HG03442 (cell line): ENCODE data around the gene UPF3A.
"Not testable (repeated sequence)": the region's sequence is repeated elsewhere in the genome, so short reads cannot be mapped to it uniquely, and the experiment has no call there.

ENCODE experiments used
- ATAC-seq: cut with Tn5 transposase; IDR thresholded peaks from one replicate; pipeline ENCODE4 v1.9.1; 2021; ENCODE audit warnings: mild to moderate bottlenecking, moderate library complexity; ENCODE audit not compliant: unreplicated experiment

UPF3A gene

DNA sequence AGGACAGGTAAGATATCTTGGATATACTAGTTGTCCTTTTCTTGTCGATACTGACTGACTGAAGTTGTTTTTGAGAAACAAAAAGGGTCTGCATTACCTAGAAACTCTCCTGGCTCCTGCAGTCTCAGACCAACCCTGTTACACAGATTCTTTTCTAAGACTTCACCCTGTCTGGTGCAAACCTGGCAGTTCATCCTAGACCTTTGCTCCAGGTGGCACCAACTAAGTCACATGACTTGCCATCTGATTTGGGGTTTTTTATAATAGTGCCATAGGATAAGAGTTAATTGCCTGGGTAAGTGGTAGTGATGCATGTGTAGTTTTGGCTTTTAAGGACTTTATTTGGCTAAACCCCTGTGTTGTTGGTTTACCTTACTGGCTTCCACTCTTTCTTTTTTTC is 47.2 kb downstream of the UPF3A start:
- ATAC-seq, result no peak

DNA sequence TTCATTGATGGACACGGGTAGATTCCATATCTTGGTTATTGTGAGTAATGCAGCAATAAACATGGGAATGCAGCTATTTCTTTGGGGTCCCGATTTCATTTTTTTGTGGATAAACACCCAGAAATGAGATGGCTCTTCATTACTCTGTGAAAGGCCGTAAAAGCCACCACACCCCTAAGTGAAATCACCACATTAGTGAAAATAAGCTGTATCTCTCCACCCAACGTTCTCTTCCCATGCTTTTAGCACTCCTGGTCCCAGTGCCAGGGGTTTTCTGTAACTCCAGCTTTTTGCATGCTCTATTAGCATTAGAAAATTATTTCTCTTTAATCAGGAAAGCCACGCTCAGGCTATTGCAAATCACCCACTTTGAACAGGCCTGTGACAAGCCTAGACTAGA is 48.7 kb downstream of the UPF3A start:
- ATAC-seq, result no peak

GRCh38 chr13:114333881-114334280 is 52.5 kb downstream of the UPF3A start:
- not testable (repeated sequence) for ATAC-seq

GRCh38 chr13:114334305-114335053 is 53.1 kb downstream of the UPF3A start:
- no peak for ATAC-seq

DNA sequence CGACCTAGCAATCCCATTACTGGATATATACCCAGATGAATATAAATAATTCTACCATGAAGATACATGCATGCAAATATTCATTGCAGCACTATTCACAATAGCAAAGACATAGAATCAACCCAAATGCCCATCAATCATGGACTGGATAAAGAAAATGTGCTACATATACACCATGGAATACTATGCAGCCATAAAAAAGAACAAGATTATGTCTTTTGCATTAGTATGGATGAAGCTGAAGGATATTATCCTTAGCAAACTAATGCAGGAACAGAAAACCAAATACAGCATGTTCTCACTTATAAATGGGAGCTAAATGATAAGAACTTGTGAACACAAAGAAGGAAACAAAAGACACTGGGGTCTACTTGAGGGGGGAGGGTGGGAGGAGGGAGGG is 55.1 kb downstream of the UPF3A start:
- not testable (repeated sequence) for ATAC-seq

DNA sequence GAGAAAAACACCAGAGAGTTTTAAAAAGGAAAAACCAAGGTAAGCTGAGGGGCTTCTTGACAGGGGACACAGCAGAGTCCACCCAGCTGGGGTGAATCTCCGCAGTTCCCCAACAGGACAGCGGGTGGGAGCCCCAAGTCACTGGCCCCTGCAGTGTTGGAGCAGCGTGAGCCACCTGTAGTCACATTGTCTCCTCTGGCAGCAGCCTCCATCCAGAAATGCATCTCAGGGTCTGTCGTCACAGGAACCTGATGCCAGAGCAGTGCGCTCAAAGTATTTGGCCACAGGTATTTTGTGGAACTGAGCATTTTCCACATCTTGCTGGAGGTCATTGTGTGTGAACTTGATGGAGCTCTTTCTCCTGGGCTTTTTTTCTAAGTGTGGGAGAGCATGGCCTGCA is 57.6 kb downstream of the UPF3A start:
- no peak for ATAC-seq

- ATAC-seq, result no peak
Measured at GRCh38 chr13:114339857-114340534, 58.6 kb downstream of the UPF3A start.

DNA sequence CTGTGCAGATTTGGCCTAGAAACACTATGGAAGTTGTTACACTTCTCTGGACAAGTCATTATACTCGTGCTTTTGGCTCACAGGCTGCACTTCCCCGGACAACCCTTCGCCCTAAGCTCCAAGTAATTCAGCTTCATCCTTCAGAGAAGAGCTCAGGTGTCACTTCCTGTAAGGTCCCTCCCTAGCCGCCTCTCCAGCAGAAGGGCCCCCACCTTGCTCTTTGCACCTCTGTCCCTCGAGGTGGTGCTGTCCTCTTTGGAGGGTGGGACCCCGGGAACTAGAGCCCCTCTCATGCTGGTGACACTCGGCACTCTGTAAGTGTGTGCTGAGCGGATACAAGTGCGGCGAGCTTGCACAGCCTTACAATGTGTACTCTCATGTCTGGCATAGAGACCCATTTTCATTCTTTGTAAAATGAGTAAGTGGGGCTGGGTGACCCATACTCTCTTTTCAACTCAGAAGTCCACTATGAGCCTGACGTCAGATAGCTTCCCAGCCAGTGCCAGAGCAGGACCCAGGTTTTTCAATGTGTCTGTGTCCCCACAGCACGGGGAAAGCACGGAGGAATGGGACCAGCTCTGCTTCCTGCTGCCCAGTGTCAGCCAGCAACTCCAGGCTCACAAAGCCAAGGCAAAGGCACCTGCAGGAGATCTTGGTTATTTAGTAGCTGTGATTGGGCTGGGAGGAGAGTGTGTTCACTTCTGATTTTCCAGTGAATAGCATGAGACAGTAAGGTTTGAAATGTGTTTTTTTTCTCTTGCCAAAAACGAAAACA is 59.8 kb downstream of the UPF3A start:
- ATAC-seq, result no peak

GRCh38 chr13:114347256-114347655 is 65.9 kb downstream of the UPF3A start:
- ATAC-seq, result not testable (repeated sequence)

- not testable (repeated sequence) for ATAC-seq
Measured at GRCh38 chr13:114352763-114353162, 71.4 kb downstream of the UPF3A start.

DNA sequence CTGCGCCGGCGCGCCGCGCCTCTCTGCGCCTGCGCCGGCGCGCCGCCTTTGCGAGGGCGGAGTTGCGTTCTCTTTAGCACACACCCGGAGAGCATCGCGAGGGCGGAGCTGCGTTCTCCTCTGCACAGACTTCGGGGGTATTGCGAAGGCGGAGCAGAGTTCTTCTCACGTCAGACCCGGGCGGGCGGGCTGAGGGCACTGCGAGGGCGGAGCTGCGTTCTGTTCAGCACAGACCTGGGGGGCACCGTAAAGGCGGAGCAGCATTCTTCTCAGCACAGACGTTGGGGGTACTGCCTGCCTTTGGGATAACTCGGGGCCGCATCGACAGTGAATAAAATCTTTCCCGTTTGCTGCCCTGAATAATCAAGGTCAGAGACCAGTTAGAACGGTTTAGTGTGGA is 72.0 kb downstream of the UPF3A start:
- ATAC-seq, result not testable (repeated sequence)
